ENCODE results near the gene ZNF385A.

DNA sequence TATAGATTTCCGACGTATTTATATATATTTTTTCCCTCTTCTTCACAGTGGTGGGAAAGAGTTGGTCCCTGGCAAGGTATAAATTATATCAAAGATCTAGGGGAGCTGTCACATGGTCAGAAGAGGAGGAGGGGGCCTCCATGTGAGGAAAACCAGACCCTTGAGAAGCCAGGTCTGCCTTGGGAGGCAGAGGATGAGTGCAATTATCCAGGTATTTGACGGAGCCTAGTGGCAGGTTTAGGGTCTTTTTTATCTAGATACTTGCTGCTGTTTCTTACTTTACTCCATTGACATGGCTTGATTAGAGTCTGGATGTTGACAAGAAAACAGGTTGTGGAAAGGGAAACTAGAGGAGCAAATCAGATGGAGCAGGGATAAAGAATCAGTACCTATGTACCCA is 54.1 kb downstream of the ZNF385A start:
- TF ChIP-seq JUNB (IDR thresholded peaks at IDR 0.05; ENCODE audit: unreplicated experiment) (no peak), EZH2 (IDR thresholded peaks at IDR 0.05; ENCODE audit: low read depth, unreplicated experiment) (no peak), POLR2AphosphoS5 (IDR thresholded peaks at IDR 0.05; ENCODE audit: low read depth) (no peak)
- TF ChIP-seq, protein P1, sequence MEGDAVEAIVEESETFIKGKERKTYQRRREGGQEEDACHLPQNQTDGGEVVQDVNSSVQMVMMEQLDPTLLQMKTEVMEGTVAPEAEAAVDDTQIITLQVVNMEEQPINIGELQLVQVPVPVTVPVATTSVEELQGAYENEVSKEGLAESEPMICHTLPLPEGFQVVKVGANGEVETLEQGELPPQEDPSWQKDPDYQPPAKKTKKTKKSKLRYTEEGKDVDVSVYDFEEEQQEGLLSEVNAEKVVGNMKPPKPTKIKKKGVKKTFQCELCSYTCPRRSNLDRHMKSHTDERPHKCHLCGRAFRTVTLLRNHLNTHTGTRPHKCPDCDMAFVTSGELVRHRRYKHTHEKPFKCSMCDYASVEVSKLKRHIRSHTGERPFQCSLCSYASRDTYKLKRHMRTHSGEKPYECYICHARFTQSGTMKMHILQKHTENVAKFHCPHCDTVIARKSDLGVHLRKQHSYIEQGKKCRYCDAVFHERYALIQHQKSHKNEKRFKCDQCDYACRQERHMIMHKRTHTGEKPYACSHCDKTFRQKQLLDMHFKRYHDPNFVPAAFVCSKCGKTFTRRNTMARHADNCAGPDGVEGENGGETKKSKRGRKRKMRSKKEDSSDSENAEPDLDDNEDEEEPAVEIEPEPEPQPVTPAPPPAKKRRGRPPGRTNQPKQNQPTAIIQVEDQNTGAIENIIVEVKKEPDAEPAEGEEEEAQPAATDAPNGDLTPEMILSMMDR (conservative IDR thresholded peaks at IDR 0.05; ENCODE audit: low read depth in 2 of 2), result no peak
- TF ChIP-seq, protein P2, sequence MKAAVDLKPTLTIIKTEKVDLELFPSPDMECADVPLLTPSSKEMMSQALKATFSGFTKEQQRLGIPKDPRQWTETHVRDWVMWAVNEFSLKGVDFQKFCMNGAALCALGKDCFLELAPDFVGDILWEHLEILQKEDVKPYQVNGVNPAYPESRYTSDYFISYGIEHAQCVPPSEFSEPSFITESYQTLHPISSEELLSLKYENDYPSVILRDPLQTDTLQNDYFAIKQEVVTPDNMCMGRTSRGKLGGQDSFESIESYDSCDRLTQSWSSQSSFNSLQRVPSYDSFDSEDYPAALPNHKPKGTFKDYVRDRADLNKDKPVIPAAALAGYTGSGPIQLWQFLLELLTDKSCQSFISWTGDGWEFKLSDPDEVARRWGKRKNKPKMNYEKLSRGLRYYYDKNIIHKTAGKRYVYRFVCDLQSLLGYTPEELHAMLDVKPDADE (IDR thresholded peaks at IDR 0.05), result no peak
